K562 (cell line): ENCODE measurements around the gene GABRR2. TPM values are rescaled to one million over a fixed set of nuclear protein-coding genes. Genes with fewer than 3 reads are reported as not detected.

Experiments used
- ATAC-seq: fragments of 200-7000 bp; cut with Tn5 transposase; 3 replicates; pipeline ENCODE4 v1.9.1; 2020; ENCODE audit warnings: moderate library complexity
- BruUV-seq: library from RNA; stranded (reverse); fragments of 400-500 nt; replicated peaks from 2 replicates; lab custom pipeline; 2021; lab: Mats Ljungman, UMichigan
- CTCF ChIA-PET: fragments of 300-600 bp; formaldehyde crosslinking; extraction: SDS; loops from one replicate; lab custom pipeline; 2021; ENCODE audit warnings: low intra/inter-chr PET ratio; lab: Yijun Ruan, JAX
- POLR2A ChIA-PET: fragments of 300-600, 350-650 bp; sonication (Branson Sonifier 250); formaldehyde crosslinking; extraction: SDS; loops from one replicate; lab custom pipeline; 2021; ENCODE audit warnings: antibody characterized with exemption, inconsistent platforms; lab: Yijun Ruan, JAX
- DNase-seq, 4 experiments: peaks; one replicate each; pipeline versions ENCODE4 v3.0.0 to v3.0.0-alpha.2; 2011 to 2018; ENCODE audit warnings: low spot score in 3 of 4, mixed read lengths in 3 of 4; ENCODE audit errors: extremely low read depth in 1 of 4
- FAIRE-seq: peaks from 2 replicates; lab custom pipeline; 2011; peaks lifted over from hg19 to GRCh38; lab: Jason Lieb, UNC
- H2AFZ ChIP-seq: 2 replicates; pipeline ENCODE4 v1.6.0; 2011; ENCODE audit warnings: low read depth, low read length, control low read depth, inconsistent platforms
- H3K27ac ChIP-seq: fragments of 200-600 bp; 3 replicates; pipeline ENCODE4 v1.8.0; 2011; ENCODE audit warnings: low read depth, mild to moderate bottlenecking, control low read depth, inconsistent platforms, low read length, moderate library complexity, mixed read lengths; ENCODE audit errors: extremely low read depth
- H3K27me3 ChIP-seq, 2 experiments: fragments of 300-600 bp in 1 of 2; 2 replicates in 1 of 2; 3 replicates in 1 of 2; pipeline versions ENCODE4 v1.6.0 to v1.8.0; 2011; ENCODE audit warnings: inconsistent platforms in 2 of 2, low read length in 2 of 2, mild to moderate bottlenecking in 1 of 2, mixed read lengths in 1 of 2, moderate library complexity in 1 of 2; ENCODE audit not compliant: control insufficient read depth in 2 of 2, insufficient read depth in 2 of 2
- H3K36me3 ChIP-seq: fragments of 300-600 bp; 3 replicates; pipeline ENCODE4 v1.8.0; 2011; ENCODE audit warnings: mild to moderate bottlenecking, low read length, inconsistent platforms; ENCODE audit not compliant: control insufficient read depth, insufficient read depth
- H3K4me1 ChIP-seq, 2 experiments: fragments of 200-600 bp in 1 of 2; replicated peaks in 1 of 2; 2 replicates in 1 of 2; 3 replicates in 1 of 2; pipeline versions ENCODE4 v1.5.1 to v1.8.0; 2011; ENCODE audit warnings: inconsistent platforms in 2 of 2, low read length in 2 of 2, mild to moderate bottlenecking in 1 of 2, mixed read lengths in 1 of 2, moderate library complexity in 1 of 2; ENCODE audit not compliant: control insufficient read depth in 2 of 2, insufficient read depth in 2 of 2
- H3K4me2 ChIP-seq: 2 replicates; pipeline ENCODE4 v1.6.1; 2011; ENCODE audit warnings: low read length, control low read depth, inconsistent platforms, mixed read lengths; ENCODE audit not compliant: insufficient read depth
- H3K4me3 ChIP-seq: fragments of 200-600 bp; sonication (generic), shearing (Covaris generic); 2 replicates; pipeline ENCODE4 v1.5.1; 2016; ENCODE audit warnings: control low read depth, inconsistent platforms
- H3K79me2 ChIP-seq: fragments of 200-600 bp; 3 replicates; pipeline ENCODE4 v1.8.0; 2011; ENCODE audit warnings: low read length, inconsistent platforms; ENCODE audit not compliant: control insufficient read depth, insufficient read depth
- H3K9ac ChIP-seq, 2 experiments: 2 replicates each; pipeline versions ENCODE4 v1.6.0 to v1.6.1; 2011; ENCODE audit warnings: low read depth in 2 of 2, low read length in 2 of 2, control low read depth in 1 of 2, inconsistent platforms in 1 of 2, mild to moderate bottlenecking in 1 of 2, mixed read lengths in 1 of 2; ENCODE audit not compliant: insufficient read depth in 1 of 2
- H3K9me1 ChIP-seq: one replicate; pipeline ENCODE4 v1.6.0; 2011; ENCODE audit warnings: inconsistent platforms, mild to moderate bottlenecking, low read length, moderate library complexity; ENCODE audit not compliant: control insufficient read depth, insufficient read depth
- H3K9me3 ChIP-seq: replicated peaks from 2 replicates; pipeline ENCODE4 v1.5.1; 2011; ENCODE audit warnings: low read depth, low read length, inconsistent platforms; ENCODE audit not compliant: control insufficient read depth, insufficient read depth
- H4K20me1 ChIP-seq: replicated peaks from 2 replicates; pipeline ENCODE4 v1.6.1; 2011; ENCODE audit warnings: low read length, inconsistent platforms, mixed read lengths; ENCODE audit not compliant: control insufficient read depth, insufficient read depth
- C11orf30 ChIP-seq: fragments of 450-650 bp; IDR thresholded peaks from 2 replicates; pipeline ENCODE4 v1.6.1; 2016; ENCODE audit warnings: low read depth, mild to moderate bottlenecking
- CHD1 ChIP-seq: fragments of 200-600 bp; sonication (generic); IDR thresholded peaks from one replicate; pipeline ENCODE4 v1.6.1; 2012; ENCODE audit warnings: mild to moderate bottlenecking, moderate library complexity, low read length, inconsistent platforms
- ELK1 ChIP-seq: sonication (generic); formaldehyde crosslinking; IDR thresholded peaks from 2 replicates; pipeline ENCODE4 v1.8.1; 2022; ENCODE audit warnings: missing genetic modification reagents
- HDAC6 ChIP-seq: IDR thresholded peaks from 2 replicates; pipeline ENCODE4 v1.6.1; 2012; ENCODE audit warnings: low read depth, mild to moderate bottlenecking, control low read depth, inconsistent platforms, low read length, moderate library complexity
- HNRNPUL1 ChIP-seq: fragments of 200-400 bp; formaldehyde crosslinking; IDR thresholded peaks from 2 replicates; pipeline ENCODE4 v1.6.1; 2017; ENCODE audit warnings: low read length
- NFIX ChIP-seq: fragments of 250-450 bp; sonication (Bioruptor Pico); IDR thresholded peaks from 2 replicates; pipeline ENCODE4 v1.4.0; 2020; ENCODE audit warnings: low read depth, mild to moderate bottlenecking, moderate library complexity
- RBM34 ChIP-seq: fragments of 200-400 bp; formaldehyde crosslinking; IDR thresholded peaks from 2 replicates; pipeline ENCODE4 v1.6.1; 2018; ENCODE audit warnings: low read length, borderline replicate concordance; ENCODE audit not compliant: insufficient read depth
- RBM39 ChIP-seq: fragments of 200-400 bp; formaldehyde crosslinking; optimal IDR thresholded peaks from 2 replicates; pipeline ENCODE3; 2018; ENCODE audit warnings: low read depth, low read length
- SNRNP70 ChIP-seq: fragments of 200-400 bp; formaldehyde crosslinking; optimal IDR thresholded peaks from 2 replicates; pipeline ENCODE3; 2017; ENCODE audit warnings: low read depth, low read length
- ZBTB34 ChIP-seq: fragments of 250-450 bp; sonication (Bioruptor Pico); IDR thresholded peaks from 2 replicates; pipeline ENCODE4 v1.8.0; 2021; ENCODE audit warnings: mild to moderate bottlenecking, moderate library complexity
- ZNF217 ChIP-seq: sonication (generic); formaldehyde crosslinking; IDR thresholded peaks from 2 replicates; pipeline ENCODE4 v1.8.0; 2022; ENCODE audit warnings: mild to moderate bottlenecking, missing genetic modification reagents
- ZNF561 ChIP-seq: fragments of 450-650 bp; formaldehyde crosslinking; conservative IDR thresholded peaks from 2 replicates; pipeline ENCODE4 v1.4.0; 2020; ENCODE audit warnings: mild to moderate bottlenecking, moderate library complexity
- WGBS: fragments of 100-300 bp; shearing (Covaris generic); methylation state at CpG from one replicate; pipeline ENCODE4 v1.1.6; 2016; ENCODE audit warnings: low coverage, mixed read lengths; ENCODE audit not compliant: insufficient coverage; ENCODE audit errors: missing lambda C conversion rate; 5-methylcytosine and 5-hydroxymethylcytosine counted together
- in situ Hi-C: fragments of 300-500 bp; cut with MboI; formaldehyde crosslinking; loops from 4 replicates; pipeline ENCODE4 v1.15.0; 2018; ENCODE audit warnings: inconsistent platforms, mixed read lengths
- intact Hi-C: fragments of 100-400 bp; cut with micrococcal nuclease; formaldehyde crosslinking; loops from 2 replicates; pipeline ENCODE4 v1.14.2; 2022
- polyA plus RNA-seq, 8 experiments: library from polyadenylated mRNA; depleted of rRNA in 4 of 8; stranded (reverse) in 5 of 8; unstranded in 3 of 8; fragments of >200 nt; fragmentation: Nextera tagmentation in 2 of 8; fragmentation: Illumina TruSeq in 1 of 8; extraction: Ambion mirVana in 2 of 8; extraction: Trizol in 1 of 8; gene quantifications; 2 replicates each; pipeline versions ENCODE4 v1.2.1 to v1.2.3, GENCODE V29; 2011 to 2014; ENCODE audit warnings: inconsistent platforms in 1 of 8, missing spikeins in 1 of 8
- total RNA-seq, 7 experiments: library from RNA; depleted of rRNA in 6 of 7; stranded (reverse); fragments of >200 nt in 6 of 7; fragmentation: Illumina TruSeq in 2 of 7; extraction: Trizol in 2 of 7; gene quantifications; 2 replicates each; pipeline versions ENCODE4 v1.2.1 to v1.2.3, GENCODE V29; 2011 to 2021; ENCODE audit warnings: low replicate concordance in 1 of 7

The GABRR2 gene
- total and polyA plus RNA-seq, 9 of the 15 experiments (the other 6 are each of a cell fraction or from before 2014, with no cell fraction given) = 0.09 to 0.13 (median 0.10) TPM; not detected in 6

GRCh38 chr6:89244241-89244985 lies 70.7 kb downstream of the GABRR2 start:
- DNase-seq = no peak
- no peaks in the 10 kb centered on the region for H4K20me1 ChIP-seq
- FAIRE-seq = no peak
- peaks cover 3 to 6% of the 10 kb centered on the region in 2 experiments; a peak in 3 of 5 replicates for H3K27me3 ChIP-seq
- H3K36me3 ChIP-seq = no peaks in the 10 kb centered on the region
- no peaks in the 10 kb centered on the region for H3K9me3 ChIP-seq
- no peak overlapping the region for H3K4me3 ChIP-seq
- in situ Hi-C loops = loop anchor here (5.0 kb wide), 1 partner anchor 262 kb away; no protein-coding TSS in a partner anchor
- TF ChIP-seq ZBTB34 (CRISPR knock-in tag) = no peak
- TF ChIP-seq, all 486 proteins: peak for 0
- no peak for ATAC-seq
- Histone ChIP-seq H2AFZ (no peak overlapping the region), H3K9ac (no peak overlapping the region), H3K4me2 (no peak overlapping the region), H3K9me1 (no peaks in the 10 kb centered on the region), H3K79me2 (no peaks in the 10 kb centered on the region), H3K4me1 (no peaks in the 10 kb centered on the region), H3K27ac (no peak overlapping the region)
- POLR2A ChIA-PET = no interaction called here
- WGBS = 0% methylated on average over 5 of the region's 5 CpGs
- CTCF ChIA-PET = interaction anchor here (0.6 to 2.3 kb wide), 2 partner anchors 9 to 262 kb away, joined by 3 to 15 read pairs; no protein-coding TSS in a partner anchor
- intact Hi-C loops = loop anchor here (5.0 kb wide), 1 partner anchor 77 kb away; no protein-coding TSS in a partner anchor
- BruUV-seq = no TSS peak

GRCh38 chr6:89243331-89243629 lies 71.8 kb downstream of the GABRR2 start:
- intact Hi-C loops (loop anchor here (5.0 kb wide), 1 partner anchor 76 kb away; no protein-coding TSS in a partner anchor), in situ Hi-C loops (loop anchor here (5.0 kb wide), 1 partner anchor 261 kb away; no protein-coding TSS in a partner anchor)
- TF ChIP-seq ELK1 (CRISPR knock-in tag) = no peak
- TF ChIP-seq RBM39 = no peak
- TF ChIP-seq ZNF561 (CRISPR knock-in tag) = no peak
- TF ChIP-seq C11orf30 = no peak
- no peak for TF ChIP-seq RBM34
- no peak for TF ChIP-seq NFIX
- no peak for TF ChIP-seq CHD1
- TF ChIP-seq ZNF217 = no peak
- no peak for TF ChIP-seq HDAC6
- TF ChIP-seq HNRNPUL1 = no peak
- TF ChIP-seq SNRNP70 = no peak

More at GRCh38 chr6:89243331-89243629, 71.8 kb downstream of the GABRR2 start:
- no peak overlapping the region for H3K9ac ChIP-seq
- H3K79me2 ChIP-seq = no peaks in the 10 kb centered on the region
- no TSS peak for BruUV-seq
- no peaks in the 10 kb centered on the region for H3K9me1 ChIP-seq
- ChIA-PET CTCF (interaction anchor here (0.9 to 2.3 kb wide), 2 partner anchors 257 to 261 kb away, joined by 3 to 15 read pairs; no protein-coding TSS in a partner anchor), POLR2A (interaction anchor here (0.6 kb wide), 1 partner anchor 313 kb away, joined by 4 read pairs; no protein-coding TSS in a partner anchor)
- DNase-seq = no peak
- H3K36me3 ChIP-seq = no peaks in the 10 kb centered on the region
- no peaks in the 10 kb centered on the region for H3K9me3 ChIP-seq
- peaks cover 3 to 6% of the 10 kb centered on the region in 2 experiments; a peak in 3 of 5 replicates for H3K27me3 ChIP-seq
- no peaks in the 10 kb centered on the region for H3K4me1 ChIP-seq
- 0% methylated on average over 1 of the region's 1 CpG for WGBS
- H3K27ac ChIP-seq = no peak overlapping the region
- no peak overlapping the region for H2AFZ ChIP-seq
- H3K4me2 ChIP-seq = no peak overlapping the region
- H4K20me1 ChIP-seq = no peaks in the 10 kb centered on the region
- no peak for FAIRE-seq
- no peak overlapping the region for H3K4me3 ChIP-seq
- no peak for ATAC-seq
